CD8-positive, alpha-beta memory T cell (primary cell): ENCODE measurements around the gene SART3. TPM values are rescaled to one million over a fixed set of nuclear protein-coding genes. Genes with fewer than 3 reads are reported as not detected.
A peak's percentile ranks its signal among the peaks of the same experiment; 100 is the strongest.

Experiments
- CTCF ChIA-PET: fragments of 350-600 bp; sonication (Branson Sonifier 250); formaldehyde crosslinking; loops from one replicate; lab custom pipeline; 2021; ENCODE audit warnings: antibody characterized with exemption; lab: Charles Lee
- POLR2A ChIA-PET: fragments of 350-600 bp; sonication (Branson Sonifier 250); formaldehyde crosslinking; loops from one replicate; lab custom pipeline; 2021; ENCODE audit warnings: antibody characterized with exemption; lab: Charles Lee
- DNase-seq, 5 donors: peaks; one replicate each; pipeline versions ENCODE4 v3.0.0 to v3.0.0-alpha.2; 2020 to 2022; ENCODE audit warnings: mixed read lengths in 1 of 5
- H3K27ac ChIP-seq: one replicate; pipeline ENCODE4 v1.7.0; 2013; ENCODE audit warnings: low read depth, mild to moderate bottlenecking, low read length, moderate library complexity
- H3K27me3 ChIP-seq: 2 replicates; pipeline ENCODE4 v1.7.0; 2013; ENCODE audit warnings: low read length, mild to moderate bottlenecking; ENCODE audit not compliant: insufficient read depth, poor library complexity, severe bottlenecking
- H3K36me3 ChIP-seq: 2 replicates; pipeline ENCODE4 v1.7.0; 2013; ENCODE audit warnings: mild to moderate bottlenecking, low read length, moderate library complexity; ENCODE audit not compliant: insufficient read depth
- H3K4me1 ChIP-seq: 2 replicates; pipeline ENCODE4 v1.7.0; 2013; ENCODE audit warnings: mild to moderate bottlenecking, low read length, moderate library complexity; ENCODE audit not compliant: insufficient read depth
- H3K4me3 ChIP-seq: 2 replicates; pipeline ENCODE4 v1.7.0; 2013; ENCODE audit warnings: mild to moderate bottlenecking, low read length
- H3K9me3 ChIP-seq: 2 replicates; pipeline ENCODE4 v1.7.0; 2013; ENCODE audit warnings: mild to moderate bottlenecking, low read length
- H3K27ac Mint-ChIP-seq, 8 donors: one replicate each; pipeline ENCODE4 v1.8.0; 2020 to 2021; ENCODE audit warnings: mixed read lengths in 8 of 8, mild to moderate bottlenecking in 6 of 8, inconsistent platforms in 3 of 8, moderate library complexity in 3 of 8
- H3K27me3 Mint-ChIP-seq, 2 donors: one replicate each; pipeline ENCODE4 v1.8.0; 2020 to 2021; ENCODE audit warnings: mixed read lengths in 2 of 2, mild to moderate bottlenecking in 1 of 2, moderate library complexity in 1 of 2
- H3K36me3 Mint-ChIP-seq, 3 donors: one replicate each; pipeline ENCODE4 v1.8.0; 2020 to 2021; ENCODE audit warnings: mixed read lengths in 3 of 3, inconsistent platforms in 1 of 3, mild to moderate bottlenecking in 1 of 3
- H3K4me1 Mint-ChIP-seq, 3 donors: one replicate each; pipeline ENCODE4 v1.8.0; 2020 to 2021; ENCODE audit warnings: mixed read lengths in 3 of 3, inconsistent platforms in 1 of 3, mild to moderate bottlenecking in 1 of 3
- H3K4me3 Mint-ChIP-seq, 7 donors: one replicate each; pipeline ENCODE4 v1.8.0; 2020 to 2021; ENCODE audit warnings: mixed read lengths in 7 of 7, mild to moderate bottlenecking in 6 of 7, moderate library complexity in 4 of 7, inconsistent platforms in 2 of 7
- H3K9me3 Mint-ChIP-seq, 5 donors: one replicate each; pipeline ENCODE4 v1.8.0; 2020 to 2022; ENCODE audit warnings: mixed read lengths in 5 of 5, mild to moderate bottlenecking in 3 of 5, moderate library complexity in 2 of 5, inconsistent platforms in 1 of 5
- polyA plus RNA-seq: library from polyadenylated mRNA; unstranded; fragments of 300-500 nt; fragmentation: Illumina TruSeq; gene quantifications from one replicate; pipeline ENCODE4 v1.2.3, GENCODE V29; 2021
- total RNA-seq, 2 experiments: library from RNA; stranded (reverse); gene quantifications; one replicate each; pipeline ENCODE4 v1.2.3, GENCODE V29; 2021

Gene SART3
- total and polyA plus RNA-seq, 3 experiments from 2014 or later, result 40.1 to 82.7 (median 82.4) TPM

DNA sequence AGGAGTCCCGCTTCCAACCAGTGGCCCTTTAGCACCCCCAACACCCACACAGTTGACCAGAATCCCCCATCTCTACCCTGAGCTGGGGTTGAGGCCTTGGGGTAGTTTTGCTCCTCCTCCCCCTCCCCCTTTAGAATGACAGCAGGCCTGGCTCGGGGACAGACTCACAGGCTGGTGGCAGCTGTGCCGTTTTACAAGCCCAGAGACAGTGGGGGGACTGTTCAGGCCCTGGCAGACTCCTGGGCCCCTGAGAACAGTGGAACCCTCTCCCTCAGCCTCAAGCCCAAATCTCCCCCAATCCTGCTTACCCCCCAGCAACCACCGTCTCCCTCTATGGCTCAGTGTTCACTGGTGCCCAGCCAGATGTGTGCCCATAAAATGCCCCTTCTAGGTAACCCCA, 26.9 kb upstream of the SART3 start:
- peaks cover 0 to 2% of the 10 kb centered on the region in 2 donors for H3K27me3 Mint-ChIP-seq

DNA sequence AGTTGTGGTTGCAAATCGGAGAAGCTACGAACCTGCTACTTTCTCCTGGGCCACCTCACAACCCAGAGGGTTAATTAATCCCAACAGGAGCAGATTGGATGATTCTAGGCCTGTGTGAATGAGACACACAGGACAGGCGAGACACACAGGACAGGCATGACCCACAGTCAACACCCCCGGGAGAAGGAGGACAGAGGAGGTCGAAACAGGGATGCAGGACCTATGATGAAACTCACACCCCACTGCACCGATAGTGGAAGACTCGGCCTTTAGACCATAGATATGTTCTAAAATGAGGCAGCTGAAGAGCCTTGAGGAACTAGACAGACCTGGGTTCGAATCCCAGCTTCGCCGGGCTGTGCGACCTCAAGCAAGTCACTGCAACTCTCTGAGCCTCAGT, 25.3 kb upstream of the SART3 start:
- DNase-seq, result peak in 1 of 5 donors; percentile 14

More for the DNA sequence above, 26.9 kb upstream of the SART3 start:
- POLR2A ChIA-PET, result no interaction called here
- H3K36me3 Mint-ChIP-seq, result no peaks in the 10 kb centered on the region
- Histone ChIP-seq H3K4me3 (no peak overlapping the region), H3K27me3 (no peaks in the 10 kb centered on the region), H3K9me3 (no peaks in the 10 kb centered on the region), H3K27ac (no peak overlapping the region), H3K4me1 (no peaks in the 10 kb centered on the region), H3K36me3 (no peaks in the 10 kb centered on the region)
- CTCF ChIA-PET, result no interaction called here
- no peak overlapping the region for H3K27ac Mint-ChIP-seq
- H3K4me1 Mint-ChIP-seq, result no peaks in the 10 kb centered on the region
- peak overlapping the region in 1 of 7 donors; percentile 32 for H3K4me3 Mint-ChIP-seq
- DNase-seq, result no peak
- H3K9me3 Mint-ChIP-seq, result no peaks in the 10 kb centered on the region

DNA sequence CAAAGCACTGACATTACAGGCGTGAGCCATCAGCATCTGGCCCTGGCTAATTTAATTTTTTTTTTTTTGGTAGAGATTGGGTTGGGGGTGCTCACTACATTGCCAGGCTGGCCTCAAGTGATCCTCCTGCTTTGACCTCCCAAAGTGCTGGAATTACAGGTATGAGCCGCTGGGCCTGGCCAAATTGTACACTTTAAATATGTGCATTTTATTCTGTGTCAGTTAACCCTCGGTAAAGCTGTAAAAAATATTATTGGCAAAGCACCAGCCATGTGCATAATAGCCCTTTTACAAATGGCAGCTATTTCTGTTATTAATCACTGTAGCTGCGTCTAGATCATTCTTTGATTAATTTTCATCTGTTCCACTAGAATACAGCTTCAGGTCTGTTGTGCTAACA, 24.9 kb upstream of the SART3 start:
- Mint-ChIP-seq H3K9me3 (no peaks in the 10 kb centered on the region), H3K36me3 (no peaks in the 10 kb centered on the region), H3K4me3 (no peak overlapping the region), H3K27ac (no peak overlapping the region), H3K27me3 (peaks cover 0 to 2% of the 10 kb centered on the region in 2 donors), H3K4me1 (no peaks in the 10 kb centered on the region)
- no peaks in the 10 kb centered on the region for H3K4me1 ChIP-seq
- ChIA-PET CTCF (no interaction called here), POLR2A (no interaction called here)
- no peaks in the 10 kb centered on the region for H3K27me3 ChIP-seq
- no peaks in the 10 kb centered on the region for H3K9me3 ChIP-seq
- H3K4me3 ChIP-seq, result no peak overlapping the region
- H3K27ac ChIP-seq, result no peak overlapping the region
- no peak for DNase-seq
- no peaks in the 10 kb centered on the region for H3K36me3 ChIP-seq

More for the DNA sequence above, 25.3 kb upstream of the SART3 start:
- ChIA-PET CTCF (interaction anchor here (0.7 kb wide), 1 partner anchor 10 kb away, joined by 3 read pairs; no protein-coding TSS in a partner anchor), POLR2A (no interaction called here)
- no peak overlapping the region for H3K27ac Mint-ChIP-seq
- no peaks in the 10 kb centered on the region for H3K36me3 Mint-ChIP-seq
- no peak overlapping the region for H3K4me3 Mint-ChIP-seq
- no peaks in the 10 kb centered on the region for H3K9me3 ChIP-seq
- no peak overlapping the region for H3K4me3 ChIP-seq
- H3K4me1 Mint-ChIP-seq, result no peaks in the 10 kb centered on the region
- no peaks in the 10 kb centered on the region for H3K27me3 ChIP-seq
- H3K9me3 Mint-ChIP-seq, result no peaks in the 10 kb centered on the region
- peaks cover 0 to 2% of the 10 kb centered on the region in 2 donors for H3K27me3 Mint-ChIP-seq
- H3K4me1 ChIP-seq, result no peaks in the 10 kb centered on the region
- no peak overlapping the region for H3K27ac ChIP-seq
- no peaks in the 10 kb centered on the region for H3K36me3 ChIP-seq

DNA sequence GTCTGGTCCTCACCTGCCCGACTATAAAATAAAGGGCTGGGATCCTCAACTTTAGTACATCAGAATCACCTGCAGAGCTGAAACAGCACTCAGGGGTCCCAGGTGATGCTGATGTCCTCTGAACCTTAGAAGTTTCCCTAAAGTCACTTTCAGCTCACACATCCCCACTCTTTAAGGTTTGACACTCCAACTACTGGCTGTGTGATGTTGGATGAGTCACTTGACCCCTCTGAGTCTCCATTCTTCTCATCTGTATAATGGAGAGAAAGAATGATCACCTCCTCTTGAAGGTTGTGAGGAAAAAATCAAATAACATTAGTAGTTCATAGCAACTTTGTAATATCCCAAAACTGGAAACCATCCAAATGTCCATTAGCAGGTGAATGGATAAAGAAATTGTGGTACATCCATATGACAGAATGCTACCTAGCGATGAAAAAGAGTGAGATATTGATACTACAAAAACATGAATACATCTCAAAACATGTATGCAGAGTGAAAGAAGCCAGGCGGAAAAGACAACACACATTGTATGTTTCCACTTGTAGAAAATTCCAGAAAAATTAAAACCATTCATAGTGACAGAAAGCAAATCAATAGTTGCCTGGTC, 23.6 kb upstream of the SART3 start:
- Histone ChIP-seq H3K27me3 (no peaks in the 10 kb centered on the region), H3K4me3 (no peak overlapping the region), H3K36me3 (no peaks in the 10 kb centered on the region), H3K27ac (no peak overlapping the region), H3K4me1 (no peaks in the 10 kb centered on the region), H3K9me3 (no peaks in the 10 kb centered on the region)
- Mint-ChIP-seq H3K27ac (no peak overlapping the region), H3K27me3 (peaks cover 0 to 2% of the 10 kb centered on the region in 2 donors), H3K36me3 (no peaks in the 10 kb centered on the region), H3K4me3 (no peak overlapping the region), H3K4me1 (peaks cover 0 to 2% (median 0%) of the 10 kb centered on the region in 3 donors), H3K9me3 (no peaks in the 10 kb centered on the region)
- ChIA-PET POLR2A (no interaction called here), CTCF (no interaction called here)
- DNase-seq, result no peak

DNA sequence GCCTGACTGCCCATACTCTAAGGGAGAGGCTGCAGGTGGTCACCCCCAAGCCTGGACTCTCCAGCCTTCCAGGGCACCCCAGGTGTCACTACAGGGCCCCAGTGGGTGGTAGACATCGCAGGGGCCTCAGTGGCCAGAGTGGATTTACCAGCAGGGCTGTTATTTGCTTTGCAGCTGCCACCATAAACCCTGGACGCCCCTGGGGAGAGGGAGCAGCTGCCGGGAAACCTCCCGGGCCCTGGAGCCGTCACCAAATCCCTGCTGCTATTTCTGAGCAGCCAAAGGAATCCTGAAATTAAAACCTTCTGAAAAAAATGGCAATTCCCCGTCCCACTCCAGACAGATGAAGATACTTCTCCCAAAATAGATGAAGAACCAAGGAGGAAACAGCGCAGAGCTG, 23.0 kb upstream of the SART3 start:
- Histone ChIP-seq H3K27me3 (no peaks in the 10 kb centered on the region), H3K36me3 (no peaks in the 10 kb centered on the region), H3K4me3 (no peak overlapping the region), H3K9me3 (no peaks in the 10 kb centered on the region), H3K27ac (no peak overlapping the region), H3K4me1 (no peaks in the 10 kb centered on the region)
- POLR2A ChIA-PET, result no interaction called here
- H3K4me1 Mint-ChIP-seq, result peaks cover 1 to 7% (median 6%) of the 10 kb centered on the region in 3 donors
- H3K4me3 Mint-ChIP-seq, result no peak overlapping the region
- CTCF ChIA-PET, result no interaction called here
- no peaks in the 10 kb centered on the region for H3K36me3 Mint-ChIP-seq
- no peak for DNase-seq
- H3K27ac Mint-ChIP-seq, result no peak overlapping the region
- H3K27me3 Mint-ChIP-seq, result peaks cover 0 to 2% of the 10 kb centered on the region in 2 donors
- H3K9me3 Mint-ChIP-seq, result peaks cover 0 to 2% (median 0%) of the 10 kb centered on the region in 5 donors

DNA sequence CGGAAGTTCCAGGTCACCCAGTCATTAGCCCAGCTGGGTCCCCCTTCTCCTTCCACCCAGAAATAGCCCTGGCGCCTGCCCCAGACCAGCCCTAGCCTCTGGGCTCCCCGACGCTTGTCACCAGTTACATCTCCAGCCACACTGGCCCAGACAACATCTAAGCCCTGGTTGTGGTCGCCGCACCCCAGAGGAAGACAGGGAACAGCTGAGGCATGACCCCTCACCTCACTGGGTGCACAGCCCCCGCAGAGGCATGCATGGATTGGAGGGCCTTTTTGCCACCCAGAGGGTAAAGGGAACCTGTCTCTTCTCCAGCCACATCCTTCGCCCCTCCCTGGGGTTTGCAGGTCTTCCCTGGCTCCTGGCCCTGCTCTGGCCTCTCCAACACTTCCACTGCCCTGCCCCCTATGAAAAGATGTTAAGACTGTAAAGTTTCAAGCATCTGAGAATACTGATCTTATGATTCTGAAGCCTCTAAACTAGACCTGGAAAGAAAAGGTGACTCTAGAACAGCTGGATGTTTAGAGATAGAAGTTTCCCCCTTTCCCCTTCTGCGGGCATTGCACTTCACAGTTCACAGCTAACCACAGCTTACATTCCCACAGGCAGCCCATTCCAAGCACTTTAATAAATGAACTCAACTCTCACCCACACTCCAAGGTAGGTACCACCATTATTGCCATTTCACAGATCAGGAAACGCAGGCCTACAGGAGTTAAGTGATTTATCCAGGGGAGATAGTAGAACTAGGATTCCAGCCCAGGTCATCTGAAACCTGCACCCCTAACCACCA, 22.2 kb upstream of the SART3 start:
- Histone ChIP-seq H3K27me3 (no peaks in the 10 kb centered on the region), H3K9me3 (no peaks in the 10 kb centered on the region), H3K27ac (no peak overlapping the region), H3K4me1 (no peaks in the 10 kb centered on the region), H3K36me3 (no peaks in the 10 kb centered on the region), H3K4me3 (no peak overlapping the region)
- CTCF ChIA-PET, result no interaction called here
- Mint-ChIP-seq H3K9me3 (peaks cover 0 to 4% (median 2%) of the 10 kb centered on the region in 5 donors), H3K27ac (peak overlapping the region in 1 of 8 donors; percentile 38), H3K4me1 (peaks cover 3 to 12% (median 7%) of the 10 kb centered on the region in 3 donors), H3K27me3 (no peaks in the 10 kb centered on the region), H3K4me3 (no peak overlapping the region), H3K36me3 (no peaks in the 10 kb centered on the region)
- POLR2A ChIA-PET, result no interaction called here
- peak in 1 of 5 donors; percentile 35 for DNase-seq

DNA sequence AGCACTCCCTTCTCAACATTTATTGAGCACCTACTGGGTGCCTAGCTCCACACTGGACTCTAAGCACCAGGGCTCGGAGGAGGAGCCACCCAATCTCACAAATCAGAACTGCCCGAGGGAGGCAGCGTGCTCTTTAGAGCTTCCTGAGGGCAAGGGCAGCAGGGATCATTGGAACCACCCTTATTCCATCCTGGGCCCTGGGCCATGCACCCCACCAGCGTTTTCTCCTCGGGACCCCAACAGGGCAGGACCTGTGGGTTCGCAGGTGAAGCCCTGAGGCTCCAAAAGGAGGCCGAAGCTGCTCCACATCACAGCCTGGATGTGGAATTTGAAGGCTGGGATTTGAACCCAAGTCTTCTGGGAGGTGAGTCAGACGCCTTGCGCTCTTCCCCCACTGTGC, 21.5 kb upstream of the SART3 start:
- H3K9me3 ChIP-seq, result no peaks in the 10 kb centered on the region
- POLR2A ChIA-PET, result no interaction called here
- no peak overlapping the region for H3K4me3 ChIP-seq
- H3K36me3 ChIP-seq, result no peaks in the 10 kb centered on the region
- H3K27ac ChIP-seq, result no peak overlapping the region
- H3K27ac Mint-ChIP-seq, result no peak overlapping the region
- no peaks in the 10 kb centered on the region for H3K27me3 Mint-ChIP-seq
- no peaks in the 10 kb centered on the region for H3K36me3 Mint-ChIP-seq
- peaks cover 3 to 12% (median 7%) of the 10 kb centered on the region in 3 donors for H3K4me1 Mint-ChIP-seq
- CTCF ChIA-PET, result no interaction called here
- peaks cover 0 to 4% (median 2%) of the 10 kb centered on the region in 5 donors for H3K9me3 Mint-ChIP-seq
- H3K4me3 Mint-ChIP-seq, result no peak overlapping the region
- DNase-seq, result peak in 1 of 5 donors; percentile 32
- H3K4me1 ChIP-seq, result no peaks in the 10 kb centered on the region
- H3K27me3 ChIP-seq, result no peaks in the 10 kb centered on the region
